ENCODE measurements around the gene CMSS1. TPM values are rescaled to one million over a fixed set of nuclear protein-coding genes. Genes with fewer than 3 reads are reported as not detected.

The CMSS1 gene
- total RNA-seq, 4 donors from 2014 or later: 1.3 to 9.9 (median 2.3) TPM

- H3K4me3 ChIP-seq: no peak overlapping the region
- TF ChIP-seq CTCF (IDR thresholded peaks at IDR 0.05) (no peak), POLR2A (IDR thresholded peaks at IDR 0.05) (no peak)
- no peak for DNase-seq
These were observed 396.4 kb downstream of the CMSS1 start for GRCh38 chr3:100213891-100214573.

GRCh38 chr3:100214574-100214964 is 396.9 kb downstream of the CMSS1 start:
- Histone ChIP-seq H3K9me3 (peaks cover 0 to 1% (median 0%) of the 10 kb centered on the region in 4 donors), H3K4me1 (peaks cover 0 to 10% (median 0%) of the 10 kb centered on the region in 4 donors), H3K4me3 (no peak overlapping the region), H3K27ac (peak overlapping the region in 1 of 4 donors; percentile 20), H3K27me3 (no peaks in the 10 kb centered on the region), H3K36me3 (no peaks in the 10 kb centered on the region)
- DNase-seq: no peak
- TF ChIP-seq POLR2A (IDR thresholded peaks at IDR 0.05) (no peak), CTCF (IDR thresholded peaks at IDR 0.05) (no peak)

More at GRCh38 chr3:100213891-100214573, 396.4 kb downstream of the CMSS1 start:
- Histone ChIP-seq H3K9me3 (no peaks in the 10 kb centered on the region), H3K4me1 (peaks cover 0 to 11% (median 0%) of the 10 kb centered on the region in 4 donors), H3K27me3 (no peaks in the 10 kb centered on the region), H3K36me3 (no peaks in the 10 kb centered on the region), H3K27ac (peak overlapping the region in 1 of 4 donors; percentile 20)

- peaks cover 0 to 6% (median 0%) of the 10 kb centered on the region in 4 donors for H3K9me3 ChIP-seq
- H3K4me1 ChIP-seq: no peaks in the 10 kb centered on the region
- H3K36me3 ChIP-seq: no peaks in the 10 kb centered on the region
- no peaks in the 10 kb centered on the region for H3K27me3 ChIP-seq
- H3K27ac ChIP-seq: no peak overlapping the region
- no peak overlapping the region for H3K4me3 ChIP-seq
- DNase-seq: no peak
- no peak for TF ChIP-seq CTCF (IDR thresholded peaks at IDR 0.05)
- TF ChIP-seq POLR2A (IDR thresholded peaks at IDR 0.05): no peak
These were observed 399.1 kb downstream of the CMSS1 start for GRCh38 chr3:100216713-100217112.

GRCh38 chr3:100221159-100221558 is 403.5 kb downstream of the CMSS1 start:
- no peak for DNase-seq
- H3K4me1 ChIP-seq: no peaks in the 10 kb centered on the region
- H3K9me3 ChIP-seq: peaks cover 0 to 6% (median 0%) of the 10 kb centered on the region in 4 donors

GRCh38 chr3:100225193-100225592 is 407.5 kb downstream of the CMSS1 start:
- Histone ChIP-seq H3K36me3 (no peaks in the 10 kb centered on the region), H3K27me3 (no peaks in the 10 kb centered on the region), H3K4me3 (no peak overlapping the region), H3K27ac (no peak overlapping the region), H3K9me3 (no peaks in the 10 kb centered on the region), H3K4me1 (no peaks in the 10 kb centered on the region)
- DNase-seq: no peak
- TF ChIP-seq CTCF (IDR thresholded peaks at IDR 0.05) (no peak), POLR2A (IDR thresholded peaks at IDR 0.05) (no peak)

More at GRCh38 chr3:100221159-100221558, 403.5 kb downstream of the CMSS1 start:
- Histone ChIP-seq H3K4me3 (no peak overlapping the region), H3K36me3 (no peaks in the 10 kb centered on the region), H3K27ac (no peak overlapping the region), H3K27me3 (no peaks in the 10 kb centered on the region)
- TF ChIP-seq POLR2A (IDR thresholded peaks at IDR 0.05) (no peak), CTCF (IDR thresholded peaks at IDR 0.05) (no peak)

Data from Peyer's patch (tissue), 4 donors.